Germinal center (tissue), 1 donor: Measurements from ENCODE around the gene ROCK1.
"Not testable (repeated sequence)": the region's sequence is repeated elsewhere in the genome, so short reads cannot be mapped to it uniquely, and the experiment has no call there.

Experiments
- DNase-seq: peaks from one replicate; pipeline ENCODE4 v3.0.0; 2012; ENCODE audit warnings: mixed read lengths, low spot score

ROCK1 gene

GRCh38 chr18:21111346-21112139 is at the start of gene ROCK1:
Gene ROCK1, minus strand, starts transcription at chr18:21111813. Its CDS starts 903 bp downstream, at chr18:21110910.
- peak; percentile 97 for DNase-seq

DNA sequence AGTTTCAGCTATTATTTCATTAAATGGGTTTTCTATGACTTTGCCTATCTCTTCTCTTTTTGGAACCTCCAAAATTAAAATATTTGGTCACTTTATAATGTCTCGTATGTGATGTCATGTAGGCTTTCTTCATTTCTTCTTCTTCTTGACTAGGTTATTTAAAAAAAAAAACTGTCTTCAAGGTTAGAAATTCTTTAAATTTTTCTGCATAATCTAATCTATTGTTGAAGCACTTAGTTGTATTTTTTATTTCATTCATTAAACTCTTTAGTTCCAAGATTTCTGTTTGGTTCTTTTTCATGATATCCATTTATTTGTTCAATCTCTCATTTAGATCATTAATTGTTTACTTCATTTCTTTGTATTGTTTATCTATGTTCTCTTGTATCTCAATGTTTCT is 43.8 kb upstream of the ROCK1 start:
- no peak for DNase-seq

DNA sequence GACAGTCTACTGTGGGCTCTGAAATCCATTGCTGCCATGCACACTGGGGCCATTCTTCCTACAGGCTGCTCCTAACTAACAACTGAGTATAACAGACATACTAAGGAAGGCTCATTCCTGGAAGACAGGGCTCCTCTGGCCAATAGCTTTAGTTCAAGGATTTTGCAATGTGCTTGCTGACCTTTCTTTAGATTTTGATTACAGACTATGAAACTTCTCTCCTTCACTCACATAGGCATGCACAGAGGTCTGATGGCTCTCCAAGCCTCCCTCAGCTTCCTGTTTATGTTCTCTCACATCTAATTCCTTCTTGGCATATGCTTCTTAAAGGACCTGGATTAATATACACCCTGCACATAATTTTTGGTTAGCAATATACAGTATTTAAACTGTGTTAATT is 34.4 kb upstream of the ROCK1 start:
- no peak for DNase-seq

DNA sequence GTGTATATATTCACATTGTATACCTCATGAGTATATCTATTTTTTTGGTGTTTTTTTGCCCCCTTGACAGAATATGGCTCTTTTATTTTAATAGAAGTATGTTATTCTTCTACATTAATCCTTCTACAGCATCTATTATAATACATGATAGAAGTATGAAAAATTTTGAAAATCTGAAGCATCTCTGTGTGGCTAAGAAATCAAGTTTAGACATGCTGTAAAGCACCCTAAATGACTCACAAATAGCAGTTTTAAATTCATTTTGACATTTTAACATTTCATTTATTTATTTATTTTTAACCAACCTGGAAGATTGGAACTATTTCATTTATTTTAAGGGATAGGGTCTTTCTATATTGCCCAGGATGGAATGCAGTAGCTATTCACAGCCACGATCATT is 33.8 kb upstream of the ROCK1 start:
- no peak for DNase-seq

DNA sequence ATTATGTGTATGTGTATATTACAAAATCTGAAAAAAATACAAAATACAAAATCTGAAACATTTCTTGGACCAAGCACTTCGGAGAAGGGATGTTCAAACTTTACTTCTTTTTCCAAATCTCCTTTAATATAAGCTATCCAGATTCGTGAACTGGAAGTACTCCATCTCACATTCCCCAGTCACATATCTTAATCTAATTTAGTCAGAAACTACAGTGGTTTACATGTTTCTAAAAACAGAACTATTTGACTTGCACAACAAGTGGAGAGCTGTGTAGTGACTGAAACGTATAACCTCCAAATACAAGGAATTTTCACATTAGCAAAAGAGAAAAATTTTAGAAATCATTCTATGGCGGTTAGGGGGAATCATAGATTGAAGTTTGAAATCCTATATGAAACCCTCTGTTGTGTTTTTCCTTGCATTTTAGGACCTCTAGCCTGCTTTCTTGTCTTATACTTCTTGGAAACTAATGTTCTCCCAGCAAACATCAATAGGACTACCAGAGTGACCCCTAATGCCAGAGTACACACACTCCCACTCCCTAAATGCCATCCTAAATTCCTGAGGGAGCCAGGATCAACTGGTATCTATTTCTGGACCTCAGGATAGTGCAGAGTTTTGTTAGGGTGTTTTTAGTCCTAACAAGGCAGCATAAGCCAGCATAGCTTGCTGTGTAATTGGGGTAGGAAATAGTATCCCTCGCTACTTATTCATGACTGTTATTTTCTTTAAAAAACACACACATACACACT is 30.2 kb upstream of the ROCK1 start:
- DNase-seq, result no peak

DNA sequence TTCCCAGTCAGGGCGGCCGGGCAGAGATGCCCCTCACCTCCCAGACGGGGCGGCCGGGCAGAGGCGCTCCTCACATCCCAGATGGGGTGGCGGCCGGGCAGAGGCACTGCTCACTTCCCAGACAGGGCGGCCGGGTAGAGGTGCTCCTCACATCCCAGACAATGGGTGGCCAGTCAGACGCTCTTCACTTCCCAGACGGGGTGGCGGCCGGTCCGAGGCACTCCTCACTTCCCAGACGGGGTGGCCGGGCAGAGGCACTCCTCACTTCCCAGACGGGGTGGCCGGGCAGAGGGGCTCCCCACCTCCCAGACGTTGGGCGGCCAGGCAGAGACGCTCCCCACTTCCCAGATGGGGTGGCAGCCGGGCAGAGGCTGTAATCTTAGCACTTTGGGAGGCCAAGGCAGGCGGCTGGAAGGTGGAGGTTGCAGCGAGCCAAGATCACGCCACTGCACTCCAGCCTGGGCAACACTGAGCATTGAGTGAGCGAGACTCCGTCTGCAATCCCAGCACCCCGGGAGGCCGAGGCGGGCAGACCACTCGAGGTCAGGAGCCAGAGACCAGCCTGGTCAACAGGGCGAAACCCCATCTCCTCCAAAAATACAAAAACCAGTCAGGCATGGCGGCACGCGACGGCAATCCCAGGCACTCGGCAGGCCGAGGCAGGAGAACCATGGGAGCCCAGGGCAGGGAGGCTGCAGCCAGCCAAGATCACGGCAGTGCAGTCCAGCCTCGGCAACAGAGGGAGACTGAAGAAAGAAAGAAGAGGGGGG is 26.3 kb upstream of the ROCK1 start:
- not testable (repeated sequence) for DNase-seq

DNA sequence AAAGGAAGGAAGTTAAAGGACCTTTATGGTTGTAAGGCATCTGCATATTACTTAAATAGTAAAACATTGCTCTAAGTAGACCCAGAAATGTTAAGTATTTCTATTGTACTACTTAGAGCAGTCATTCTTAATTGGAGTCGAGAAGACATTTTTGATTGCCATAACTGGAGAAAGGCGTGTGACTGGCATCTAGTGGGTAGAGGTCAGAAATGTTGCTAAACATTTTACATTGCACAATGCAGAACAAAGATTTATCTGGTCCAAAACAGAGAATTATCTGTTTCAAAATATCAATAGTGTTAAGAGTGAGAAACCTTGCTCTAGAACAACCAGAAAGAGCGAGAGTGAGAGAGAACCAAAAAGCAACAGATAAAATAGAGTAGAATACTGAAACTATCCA is 23.3 kb upstream of the ROCK1 start:
- no peak for DNase-seq

- no peak for DNase-seq
Measured at GRCh38 chr18:21132398-21132918, 20.8 kb upstream of the ROCK1 start.

DNA sequence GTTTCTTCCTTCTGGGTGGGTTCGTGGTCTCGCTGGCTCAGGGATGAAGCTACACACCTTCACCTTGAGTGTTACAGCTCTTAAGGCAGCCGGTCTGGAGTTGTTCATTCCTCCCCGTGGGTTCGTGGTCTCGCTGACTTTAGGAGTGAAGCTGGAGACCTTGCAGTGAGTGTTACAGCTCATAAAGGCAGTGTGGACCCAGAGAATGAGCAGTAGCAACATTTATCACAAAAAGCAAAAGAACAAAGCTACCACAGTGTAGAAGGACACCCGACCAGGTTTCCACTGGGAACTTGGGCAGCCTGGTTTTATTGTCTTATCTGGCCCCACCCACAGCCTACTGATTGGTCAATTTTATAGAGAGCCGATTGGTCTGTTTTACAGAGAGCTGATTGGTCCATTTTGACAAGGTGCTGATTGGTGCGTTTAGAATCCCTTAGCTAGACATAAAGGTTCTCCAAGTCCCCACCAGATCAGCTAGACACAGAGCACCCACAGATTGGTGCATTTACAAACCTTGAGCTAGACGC is 20.1 kb upstream of the ROCK1 start:
- DNase-seq, result no peak

DNA sequence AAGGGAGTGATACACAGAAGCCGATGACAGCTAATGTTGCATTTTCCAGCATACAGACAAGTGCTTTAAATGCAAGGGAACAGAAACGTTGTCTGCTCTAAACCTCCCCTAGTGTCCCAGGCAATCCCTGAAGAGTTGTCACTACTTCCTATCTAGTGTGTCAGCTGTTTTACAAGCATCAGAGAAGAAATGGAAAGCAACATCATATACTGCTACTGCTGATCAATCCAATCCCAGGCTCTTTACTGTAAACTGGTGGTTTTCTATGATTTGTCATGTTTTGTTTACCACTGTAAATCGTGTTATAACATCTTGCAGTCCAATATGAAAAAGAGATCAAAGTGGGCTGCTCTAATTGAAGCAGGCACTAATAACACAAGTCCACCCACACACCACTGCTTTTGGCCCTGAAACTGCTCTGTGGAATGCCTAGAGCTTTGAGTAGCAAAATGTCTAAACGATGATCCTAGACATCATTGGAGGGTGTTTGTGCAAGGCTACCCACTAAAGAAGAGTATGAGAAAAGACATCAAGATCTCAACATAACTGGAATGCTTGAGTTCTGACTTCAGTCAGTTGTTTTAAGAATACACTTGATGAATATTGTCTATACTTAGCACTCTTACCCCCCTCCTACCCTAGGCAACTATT is 18.1 kb upstream of the ROCK1 start:
- DNase-seq, result no peak

DNA sequence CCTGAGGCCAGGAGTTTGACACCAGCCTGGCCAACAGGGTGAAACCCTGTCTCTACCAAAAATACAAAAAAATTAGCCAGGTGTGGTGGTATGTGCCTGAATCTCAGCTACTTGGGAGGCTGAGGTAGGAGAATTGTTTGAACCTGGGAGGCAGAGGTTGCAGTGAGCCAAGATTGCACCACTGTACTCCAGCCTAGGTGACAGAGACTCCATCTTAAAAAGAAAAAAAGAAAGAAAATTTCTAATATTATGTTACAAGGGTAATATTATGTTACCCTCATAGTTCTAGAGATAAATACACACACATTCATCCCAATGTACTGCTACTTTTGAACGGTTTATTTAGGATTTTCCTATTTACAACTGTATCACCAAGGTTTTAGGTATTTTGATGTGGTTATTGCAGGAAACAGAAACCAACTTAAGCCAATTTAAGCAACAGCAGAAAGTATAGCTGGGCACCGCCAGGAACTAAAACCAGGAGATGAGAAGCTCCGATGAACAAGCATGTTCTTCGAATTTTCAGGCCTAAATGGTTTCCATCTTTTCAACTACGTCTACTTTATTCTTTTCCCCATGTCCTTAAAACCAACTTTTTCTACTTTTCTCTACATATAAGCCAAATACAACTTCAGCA is 11.8 kb upstream of the ROCK1 start:
- no peak for DNase-seq

DNA sequence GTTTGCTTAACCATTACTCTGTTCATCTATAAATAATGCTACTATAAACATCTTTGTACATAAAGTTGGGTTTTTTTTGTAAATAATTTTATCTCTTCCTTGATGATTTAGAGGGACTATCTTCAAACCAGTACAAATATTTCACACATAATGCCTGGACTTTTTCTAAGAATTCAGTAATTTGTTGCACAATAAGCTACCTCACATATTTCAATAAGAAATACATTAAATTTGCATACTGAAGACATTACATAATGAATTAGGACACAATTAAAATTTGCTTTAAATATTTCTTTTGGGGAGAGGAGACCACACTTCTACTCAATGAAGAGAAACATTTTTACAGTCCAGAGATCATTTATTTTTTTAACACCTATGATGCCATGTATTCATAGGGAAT is 7.2 kb upstream of the ROCK1 start:
- no peak for DNase-seq

DNA sequence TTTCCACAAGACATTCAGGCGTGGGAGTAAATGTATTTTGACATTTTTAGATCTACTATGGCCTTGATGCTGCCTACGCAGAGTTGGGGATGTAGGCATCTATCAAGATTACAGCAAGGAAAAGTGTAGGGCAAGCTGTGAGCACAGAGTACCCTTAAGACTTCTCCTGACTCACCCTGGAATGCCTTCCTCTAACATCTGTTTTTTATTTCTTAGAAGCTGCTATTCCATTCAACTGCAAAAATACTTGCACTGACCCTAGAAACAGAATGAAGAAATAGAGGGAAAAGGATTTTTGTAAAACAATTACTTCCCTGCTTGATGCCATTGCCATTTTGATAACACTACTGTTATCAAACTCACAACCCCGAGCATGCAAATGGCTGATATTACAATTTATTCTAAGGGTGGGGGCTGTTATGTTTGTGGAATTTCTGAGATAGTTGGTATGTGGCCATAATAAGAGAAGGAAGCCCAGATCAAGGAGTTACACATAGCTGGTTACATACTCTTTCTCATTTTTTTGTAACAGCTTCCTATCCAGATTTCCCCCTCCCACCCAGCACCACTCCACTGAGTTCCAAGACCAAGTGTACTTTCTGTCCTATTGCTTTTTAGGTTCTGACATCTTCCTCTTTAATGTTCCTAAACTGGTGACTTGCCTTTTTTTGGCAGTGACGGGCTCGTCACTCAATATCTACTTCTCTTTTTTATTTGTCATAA is 6.0 kb upstream of the ROCK1 start:
- DNase-seq, result no peak

DNA sequence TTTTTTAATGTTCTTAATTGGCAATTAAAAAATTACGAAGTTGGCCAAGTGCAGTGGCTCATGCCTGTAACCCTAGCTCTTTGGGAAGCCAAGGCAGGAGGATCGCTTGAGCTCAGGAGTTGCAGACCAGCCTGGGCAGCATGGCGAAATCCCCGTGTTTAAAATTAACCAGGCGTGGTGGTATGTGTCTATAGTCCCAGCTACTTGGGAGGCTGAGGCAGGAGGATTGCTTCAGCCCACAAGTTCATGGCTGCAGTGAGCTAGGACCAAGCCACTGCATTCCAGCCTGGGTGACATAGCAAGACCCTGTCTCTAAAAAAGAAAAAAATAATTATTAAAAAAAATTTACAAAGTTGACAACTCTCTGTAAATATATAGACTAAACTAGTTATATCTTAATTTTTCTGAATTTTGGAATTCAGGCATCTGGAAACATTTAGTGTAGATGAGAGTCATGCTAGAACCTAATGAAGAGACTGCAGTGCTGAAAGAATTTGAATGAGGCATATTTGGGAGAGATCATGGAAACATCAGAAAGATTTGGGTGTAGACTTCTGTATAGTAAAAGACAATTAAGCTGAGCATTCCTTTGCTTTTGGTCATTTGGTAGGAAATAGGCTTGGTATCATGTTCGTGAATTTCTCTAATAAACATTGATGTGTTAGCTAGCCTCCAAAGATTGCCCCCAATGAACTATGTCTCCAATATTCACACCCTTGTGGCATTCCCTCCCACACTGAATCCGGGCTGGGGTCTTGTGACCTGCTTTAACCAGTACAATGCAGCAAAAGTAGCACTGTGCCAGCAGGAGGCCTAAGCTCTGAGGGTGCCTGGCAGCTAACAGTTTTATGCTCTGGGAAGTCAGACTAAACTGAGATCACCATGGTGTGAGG is 4.2 kb upstream of the ROCK1 start:
- DNase-seq, result no peak

GRCh38 chr18:21112543-21113105 is 1.0 kb upstream of the ROCK1 start:
- no peak for DNase-seq

DNA sequence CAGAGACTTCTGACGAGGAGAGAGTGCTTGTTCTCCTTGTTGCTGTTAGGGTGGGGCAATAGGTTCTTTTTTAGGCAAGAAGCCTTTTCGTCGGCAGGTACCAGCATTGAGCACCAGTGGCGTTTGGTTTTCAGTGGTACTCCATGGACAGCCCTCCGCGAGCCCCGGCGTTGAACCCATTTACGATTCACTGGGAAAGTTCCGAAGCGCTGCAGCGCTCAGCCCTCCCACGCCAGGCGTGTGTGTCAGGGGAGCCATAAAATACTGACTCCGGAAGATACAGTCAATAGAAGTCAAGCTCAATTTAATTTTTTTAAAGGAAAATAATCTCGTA is 494 bp upstream of the ROCK1 start:
- no peak for DNase-seq

DNA sequence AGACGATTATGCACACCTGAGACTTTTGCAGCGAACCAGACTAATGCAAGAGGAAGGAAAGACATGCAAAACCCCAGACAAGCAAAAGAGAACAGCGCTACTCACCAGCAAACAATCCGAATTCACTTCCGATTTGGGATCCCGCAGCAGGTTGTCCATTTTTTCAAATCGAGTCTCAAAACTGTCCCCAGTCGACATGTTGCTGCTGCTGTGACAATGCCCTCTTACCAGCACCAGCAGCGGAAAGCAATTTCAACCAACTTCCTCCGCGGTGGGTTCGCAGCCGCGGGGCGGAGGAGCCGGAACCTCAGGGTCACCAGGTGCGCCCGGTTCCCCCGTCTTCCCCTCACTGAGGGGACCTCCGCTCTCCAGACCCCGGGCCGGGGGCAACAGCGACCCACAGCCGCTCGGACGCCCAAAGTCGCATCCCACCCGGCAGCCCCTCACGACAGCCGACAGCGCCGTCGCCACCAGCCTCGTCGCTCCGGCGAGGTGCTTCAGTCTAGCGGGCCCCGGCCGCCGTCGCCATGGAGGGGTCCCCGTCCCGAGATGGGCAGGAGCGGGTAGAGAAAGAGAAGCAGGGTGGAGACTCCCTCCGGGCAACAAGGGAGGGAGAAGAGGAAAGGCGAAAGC is 784 bp downstream of the ROCK1 start:
- peak; percentile 50 for DNase-seq

GRCh38 chr18:21109936-21110712 is 1.5 kb downstream of the ROCK1 start:
- no peak for DNase-seq
